NCI-H526 (cell line): ENCODE measurements around the gene IPO9.

ENCODE experiments used
- DNase-seq, 2 experiments: peaks; one replicate each; lab custom pipeline; 2025; lab: John Stamatoyannopoulos, UW

Gene IPO9

GRCh38 chr1:201828820-201829774 lies at the start of gene IPO9:
Gene IPO9, plus strand, starts transcription at chr1:201829157. Its CDS starts 53 bp downstream, at chr1:201829210.
- DNase-seq, result peak; percentile 81 to 92

- no peak for DNase-seq
Measured at GRCh38 chr1:201779351-201779880, 49.5 kb upstream of the IPO9 start.

GRCh38 chr1:201780952-201781351 lies 48.0 kb upstream of the IPO9 start:
- no peak for DNase-seq

- DNase-seq, result no peak
Measured at GRCh38 chr1:201781437-201781836, 47.5 kb upstream of the IPO9 start.

- no peak for DNase-seq
Measured at GRCh38 chr1:201782353-201782752, 46.6 kb upstream of the IPO9 start.

GRCh38 chr1:201783058-201783457 lies 45.9 kb upstream of the IPO9 start:
- peak; percentile 76 to 77 for DNase-seq

- peak in 1 of 2 experiments; percentile 9 for DNase-seq
Measured at GRCh38 chr1:201783572-201783971, 45.4 kb upstream of the IPO9 start.

GRCh38 chr1:201785291-201785690 lies 43.7 kb upstream of the IPO9 start:
- no peak for DNase-seq

GRCh38 chr1:201786824-201787223 lies 42.1 kb upstream of the IPO9 start:
- DNase-seq, result no peak

- DNase-seq, result no peak
Measured at GRCh38 chr1:201788296-201788695, 40.7 kb upstream of the IPO9 start.

- no peak for DNase-seq
Measured at GRCh38 chr1:201789245-201789644, 39.7 kb upstream of the IPO9 start.

GRCh38 chr1:201790261-201790660 lies 38.7 kb upstream of the IPO9 start:
- DNase-seq, result no peak

- DNase-seq, result no peak
Measured at GRCh38 chr1:201791051-201791778, 37.7 kb upstream of the IPO9 start.

GRCh38 chr1:201791779-201792173 lies 37.2 kb upstream of the IPO9 start:
- no peak for DNase-seq

- DNase-seq, result peak; percentile 18 to 76
Measured at GRCh38 chr1:201792534-201793305, 36.2 kb upstream of the IPO9 start.

- DNase-seq, result no peak
Measured at GRCh38 chr1:201793306-201793925, 35.5 kb upstream of the IPO9 start.

- peak in 1 of 2 experiments; percentile 22 for DNase-seq
Measured at GRCh38 chr1:201795066-201795465, 33.9 kb upstream of the IPO9 start.

GRCh38 chr1:201800246-201800645 lies 28.7 kb upstream of the IPO9 start:
- no peak for DNase-seq

- no peak for DNase-seq
Measured at GRCh38 chr1:201806801-201807200, 22.2 kb upstream of the IPO9 start.

- no peak for DNase-seq
Measured at GRCh38 chr1:201807958-201808632, 20.9 kb upstream of the IPO9 start.

- DNase-seq, result no peak
Measured at GRCh38 chr1:201808633-201808990, 20.3 kb upstream of the IPO9 start.
